HCT116 (cell line): ENCODE results near the gene UGGT2. TPM values are rescaled to one million over a fixed set of nuclear protein-coding genes. Genes with fewer than 3 reads are reported as not detected.

Source experiments
- ATAC-seq: fragments of 200-7000 bp; cut with Tn5 transposase; 2 replicates; pipeline ENCODE4 v1.9.1; 2020; ENCODE audit warnings: mild to moderate bottlenecking, moderate library complexity
- BruUV-seq: library from RNA; stranded (reverse); fragments of 400-500 nt; replicated peaks from 2 replicates; lab custom pipeline; 2021; lab: Mats Ljungman, UMichigan
- CTCF ChIA-PET: fragments of 300-600 bp; sonication (Branson Sonifier 250); formaldehyde crosslinking; loops from one replicate; lab custom pipeline; 2021; ENCODE audit warnings: antibody characterized with exemption; lab: Charles Lee
- POLR2A ChIA-PET: fragments of 300-600, 350-600 bp; sonication (Branson Sonifier 250); formaldehyde crosslinking; loops from one replicate; lab custom pipeline; 2021; ENCODE audit warnings: antibody characterized with exemption; lab: Charles Lee
- RAD21 ChIA-PET, 2 experiments: fragments of 300-600 bp; sonication (Branson Sonifier 250); formaldehyde crosslinking; loops; one replicate each; lab custom pipeline; 2023; ENCODE audit warnings: low total read pairs in 2 of 2; ENCODE audit not compliant: uncharacterized antibody in 2 of 2, unreplicated experiment in 2 of 2, low non-redundant PET in 1 of 2; lab: Charles Lee
- DNase-seq: peaks from one replicate; pipeline ENCODE4 v3.0.0-alpha.2; 2010; ENCODE audit warnings: low read depth, low spot score
- H2AFZ ChIP-seq: fragments of 200-600 bp; shearing (Covaris generic), sonication (generic); 2 replicates; pipeline ENCODE4 v1.6.1; 2017; ENCODE audit warnings: low read depth, mixed run types, mixed read lengths, antibody characterized with exemption, low read length; ENCODE audit not compliant: poor library complexity, severe bottlenecking
- H3K27ac ChIP-seq: 2 replicates; pipeline ENCODE4 v1.5.1; 2012; ENCODE audit warnings: low read depth, low read length
- H3K27me3 ChIP-seq: fragments of 200-600 bp; sonication (generic); 2 replicates; pipeline ENCODE4 v1.6.1; 2016; ENCODE audit warnings: mixed run types, low read length, mixed read lengths; ENCODE audit not compliant: insufficient read depth
- H3K36me3 ChIP-seq, 2 experiments: fragments of 200-500 bp in 1 of 2; fragments of 200-600 bp in 1 of 2; sonication (Bioruptor generic) in 1 of 2; sonication (generic) in 1 of 2; 2 replicates each; pipeline versions ENCODE4 v1.5.1 to v1.6.1; 2014 to 2016; ENCODE audit warnings: low read length in 2 of 2, inconsistent platforms in 1 of 2, mixed read lengths in 1 of 2, mixed run types in 1 of 2; ENCODE audit not compliant: insufficient read depth in 2 of 2, control insufficient read depth in 1 of 2
- H3K4me1 ChIP-seq, 2 experiments: fragments of 200-600 bp in 1 of 2; sonication (generic) in 1 of 2; 2 replicates each; pipeline versions ENCODE4 v1.5.1 to v1.6.1; 2012 to 2017; ENCODE audit warnings: low read length in 2 of 2, inconsistent platforms in 1 of 2, mild to moderate bottlenecking in 1 of 2, mixed read lengths in 1 of 2, mixed run types in 1 of 2, moderate library complexity in 1 of 2; ENCODE audit not compliant: insufficient read depth in 2 of 2, control insufficient read depth in 1 of 2
- H3K4me2 ChIP-seq: fragments of 200-600 bp; sonication (generic); 2 replicates; pipeline ENCODE4 v1.6.1; 2017; ENCODE audit warnings: mixed run types, low read length, mixed read lengths
- H3K4me3 ChIP-seq, 2 experiments: fragments of 200-600 bp in 1 of 2; sonication (generic) in 1 of 2; replicated peaks in 1 of 2; 2 replicates each; pipeline ENCODE4 v1.5.1; 2011 to 2016; ENCODE audit warnings: low read length in 2 of 2, control low read depth in 1 of 2, low read depth in 1 of 2, mild to moderate bottlenecking in 1 of 2, mixed read lengths in 1 of 2, mixed run types in 1 of 2
- H3K79me2 ChIP-seq: fragments of 200-600 bp; sonication (generic); 2 replicates; pipeline ENCODE4 v1.6.1; 2017; ENCODE audit warnings: mild to moderate bottlenecking, mixed run types, low read length, moderate library complexity, mixed read lengths; ENCODE audit not compliant: insufficient read depth
- H3K9ac ChIP-seq: fragments of 200-600 bp; sonication (generic); 2 replicates; pipeline ENCODE4 v1.6.1; 2016; ENCODE audit warnings: low read length, mixed read lengths
- H3K9me2 ChIP-seq: fragments of 200-600 bp; sonication (generic), shearing (Covaris generic); 2 replicates; pipeline ENCODE4 v1.6.1; 2017; ENCODE audit warnings: mixed run types, mild to moderate bottlenecking, moderate library complexity; ENCODE audit not compliant: insufficient read depth
- H3K9me3 ChIP-seq, 2 experiments: fragments of 200-500 bp in 1 of 2; fragments of 200-600 bp in 1 of 2; sonication (Bioruptor generic) in 1 of 2; sonication (generic) in 1 of 2; 2 replicates each; pipeline ENCODE4 v1.6.1; 2014 to 2017; ENCODE audit warnings: low read length in 2 of 2, mixed read lengths in 2 of 2, inconsistent platforms in 1 of 2, low read depth in 1 of 2, mild to moderate bottlenecking in 1 of 2, mixed run types in 1 of 2, moderate library complexity in 1 of 2; ENCODE audit not compliant: control insufficient read depth in 1 of 2, insufficient read depth in 1 of 2
- H4K20me1 ChIP-seq: fragments of 200-600 bp; sonication (generic), shearing (Covaris generic); 2 replicates; pipeline ENCODE4 v1.6.1; 2017; ENCODE audit warnings: mixed run types, mild to moderate bottlenecking, moderate library complexity; ENCODE audit not compliant: insufficient read depth
- CEBPB ChIP-seq: IDR thresholded peaks from 2 replicates; pipeline ENCODE4 v1.6.1; 2012; ENCODE audit warnings: low read depth
- EGR1 ChIP-seq: IDR thresholded peaks from 2 replicates; pipeline ENCODE4 v1.6.1; 2012; ENCODE audit warnings: low read depth
- EZH2 ChIP-seq: fragments of 200-600 bp; sonication (generic); IDR thresholded peaks from 2 replicates; pipeline ENCODE4 v1.6.1; 2017; ENCODE audit warnings: antibody characterized with exemption, mixed run types
- JUND ChIP-seq: IDR thresholded peaks from 2 replicates; pipeline ENCODE4 v1.6.1; 2012
- POLR2AphosphoS5 ChIP-seq: IDR thresholded peaks from 2 replicates; pipeline ENCODE4 v1.6.1; 2011; ENCODE audit warnings: mild to moderate bottlenecking, low read depth, low read length, moderate library complexity
- RAD21 ChIP-seq: IDR thresholded peaks from 2 replicates; pipeline ENCODE4 v1.6.1; 2012; ENCODE audit warnings: low read depth, mild to moderate bottlenecking
- SP1 ChIP-seq: IDR thresholded peaks from 2 replicates; pipeline ENCODE4 v1.6.1; 2012; ENCODE audit warnings: low read depth
- SRF ChIP-seq: IDR thresholded peaks from 2 replicates; pipeline ENCODE4 v1.6.1; 2012; ENCODE audit warnings: low read depth
- TCF7L2 ChIP-seq: IDR thresholded peaks from 2 replicates; pipeline ENCODE4 v1.7.0; 2011; ENCODE audit warnings: borderline replicate concordance, inconsistent platforms; ENCODE audit not compliant: insufficient read depth, insufficient read length; ENCODE audit errors: extremely low read depth
- intact Hi-C: fragments of 100-400 bp; cut with micrococcal nuclease; formaldehyde crosslinking; loops from 2 replicates; pipeline ENCODE4 v1.10.0; 2022
- total RNA-seq: library from RNA; stranded (reverse); gene quantifications from one replicate; pipeline ENCODE4 v1.2.1, GENCODE V29; 2021; ENCODE audit not compliant: unreplicated experiment
- TF ChIP-seq, protein P1 (sequence below): IDR thresholded peaks from 2 replicates; pipeline ENCODE4 v1.6.1; 2012
- TF ChIP-seq, protein P2 (sequence below): IDR thresholded peaks from 2 replicates; pipeline ENCODE4 v1.6.1; 2012; ENCODE audit warnings: low read depth
- TF ChIP-seq, protein P3 (sequence below): IDR thresholded peaks from 2 replicates; pipeline ENCODE4 v1.6.1; 2012

UGGT2 gene
- total RNA-seq, 1 experiment from 2014 or later: 27.1 TPM

DNA sequence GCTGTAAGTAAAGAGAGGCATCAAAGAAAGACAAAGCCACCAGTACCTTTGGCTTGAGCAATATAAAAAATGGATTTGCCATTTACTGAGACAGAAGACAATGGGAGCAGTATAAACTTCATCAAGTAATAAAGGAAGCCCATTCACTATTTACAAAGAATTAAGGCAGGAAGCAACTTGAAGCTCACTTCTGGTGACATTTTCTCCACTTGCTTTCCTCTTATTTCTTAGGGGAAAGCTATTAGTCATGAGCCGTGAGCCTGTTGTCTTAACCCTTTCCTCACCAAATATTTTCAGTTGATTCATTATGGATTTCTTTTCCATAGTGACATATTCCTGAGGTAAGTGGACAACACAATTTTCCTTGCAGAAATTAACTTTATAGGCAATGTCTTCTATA lies 219.5 kb downstream of the UGGT2 start (continued):
- no peak for TF ChIP-seq POLR2AphosphoS5
- TF ChIP-seq EGR1: no peak
- TF ChIP-seq TCF7L2: no peak
- no peak for TF ChIP-seq RAD21
- TF ChIP-seq, protein P1, sequence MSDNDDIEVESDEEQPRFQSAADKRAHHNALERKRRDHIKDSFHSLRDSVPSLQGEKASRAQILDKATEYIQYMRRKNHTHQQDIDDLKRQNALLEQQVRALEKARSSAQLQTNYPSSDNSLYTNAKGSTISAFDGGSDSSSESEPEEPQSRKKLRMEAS: no peak
- no peak for TF ChIP-seq JUND

DNA sequence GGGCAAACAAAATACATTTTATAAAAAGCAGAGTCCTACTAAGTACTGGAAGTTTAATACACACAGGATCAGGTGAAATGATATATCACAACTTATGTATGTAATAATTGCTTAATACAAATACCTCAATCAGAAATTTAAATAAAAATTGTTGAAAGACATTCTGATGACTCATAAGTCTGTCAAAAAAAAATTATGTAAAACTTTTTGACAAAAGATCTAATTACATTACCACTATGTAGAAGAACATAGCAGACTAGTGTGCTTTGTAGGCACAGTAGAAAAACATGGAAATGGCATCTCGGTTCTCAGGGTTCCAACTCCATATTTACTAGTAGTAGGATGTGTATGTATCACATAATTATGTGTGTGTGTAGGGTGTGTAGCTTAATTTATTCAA lies 220.1 kb downstream of the UGGT2 start:
- Histone ChIP-seq H3K27ac (no peak overlapping the region), H3K4me1 (peaks cover 0 to 6% of the 10 kb centered on the region in 2 experiments; a peak in 2 of 4 replicates), H2AFZ (no peak overlapping the region), H4K20me1 (no peaks in the 10 kb centered on the region), H3K4me3 (no peak overlapping the region), H3K9me2 (no peaks in the 10 kb centered on the region), H3K79me2 (no peaks in the 10 kb centered on the region), H3K9ac (no peak overlapping the region), H3K9me3 (no peaks in the 10 kb centered on the region), H3K27me3 (no peaks in the 10 kb centered on the region), H3K4me2 (no peak overlapping the region), H3K36me3 (no peaks in the 10 kb centered on the region)
- ChIA-PET RAD21 (interaction anchor here (1.4 to 1.6 kb wide), 2 partner anchors 209 kb away, joined by 11 to 14 read pairs; no protein-coding TSS in a partner anchor), CTCF (interaction anchor here (0.8 to 5.0 kb wide), 18 partner anchors 8 to 644 kb away, joined by 3 to 85 read pairs (median 4); no protein-coding TSS in a partner anchor), POLR2A (no interaction called here)
- TF ChIP-seq, protein P2, sequence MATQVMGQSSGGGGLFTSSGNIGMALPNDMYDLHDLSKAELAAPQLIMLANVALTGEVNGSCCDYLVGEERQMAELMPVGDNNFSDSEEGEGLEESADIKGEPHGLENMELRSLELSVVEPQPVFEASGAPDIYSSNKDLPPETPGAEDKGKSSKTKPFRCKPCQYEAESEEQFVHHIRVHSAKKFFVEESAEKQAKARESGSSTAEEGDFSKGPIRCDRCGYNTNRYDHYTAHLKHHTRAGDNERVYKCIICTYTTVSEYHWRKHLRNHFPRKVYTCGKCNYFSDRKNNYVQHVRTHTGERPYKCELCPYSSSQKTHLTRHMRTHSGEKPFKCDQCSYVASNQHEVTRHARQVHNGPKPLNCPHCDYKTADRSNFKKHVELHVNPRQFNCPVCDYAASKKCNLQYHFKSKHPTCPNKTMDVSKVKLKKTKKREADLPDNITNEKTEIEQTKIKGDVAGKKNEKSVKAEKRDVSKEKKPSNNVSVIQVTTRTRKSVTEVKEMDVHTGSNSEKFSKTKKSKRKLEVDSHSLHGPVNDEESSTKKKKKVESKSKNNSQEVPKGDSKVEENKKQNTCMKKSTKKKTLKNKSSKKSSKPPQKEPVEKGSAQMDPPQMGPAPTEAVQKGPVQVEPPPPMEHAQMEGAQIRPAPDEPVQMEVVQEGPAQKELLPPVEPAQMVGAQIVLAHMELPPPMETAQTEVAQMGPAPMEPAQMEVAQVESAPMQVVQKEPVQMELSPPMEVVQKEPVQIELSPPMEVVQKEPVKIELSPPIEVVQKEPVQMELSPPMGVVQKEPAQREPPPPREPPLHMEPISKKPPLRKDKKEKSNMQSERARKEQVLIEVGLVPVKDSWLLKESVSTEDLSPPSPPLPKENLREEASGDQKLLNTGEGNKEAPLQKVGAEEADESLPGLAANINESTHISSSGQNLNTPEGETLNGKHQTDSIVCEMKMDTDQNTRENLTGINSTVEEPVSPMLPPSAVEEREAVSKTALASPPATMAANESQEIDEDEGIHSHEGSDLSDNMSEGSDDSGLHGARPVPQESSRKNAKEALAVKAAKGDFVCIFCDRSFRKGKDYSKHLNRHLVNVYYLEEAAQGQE: no peak
- TF ChIP-seq SRF (no peak), RAD21 (no peak), SP1 (no peak), EZH2 (no peak), POLR2AphosphoS5 (no peak), CEBPB (no peak)
- TF ChIP-seq, protein P3, sequence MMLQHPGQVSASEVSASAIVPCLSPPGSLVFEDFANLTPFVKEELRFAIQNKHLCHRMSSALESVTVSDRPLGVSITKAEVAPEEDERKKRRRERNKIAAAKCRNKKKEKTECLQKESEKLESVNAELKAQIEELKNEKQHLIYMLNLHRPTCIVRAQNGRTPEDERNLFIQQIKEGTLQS: no peak
- BruUV-seq: no TSS peak
- no peak for ATAC-seq
- DNase-seq: no peak
- intact Hi-C loops: loop anchor here (5.0 kb wide), 1 partner anchor 1134 kb away; no protein-coding TSS in a partner anchor
